ENCODE data around the gene ANKRD24.

DNA sequence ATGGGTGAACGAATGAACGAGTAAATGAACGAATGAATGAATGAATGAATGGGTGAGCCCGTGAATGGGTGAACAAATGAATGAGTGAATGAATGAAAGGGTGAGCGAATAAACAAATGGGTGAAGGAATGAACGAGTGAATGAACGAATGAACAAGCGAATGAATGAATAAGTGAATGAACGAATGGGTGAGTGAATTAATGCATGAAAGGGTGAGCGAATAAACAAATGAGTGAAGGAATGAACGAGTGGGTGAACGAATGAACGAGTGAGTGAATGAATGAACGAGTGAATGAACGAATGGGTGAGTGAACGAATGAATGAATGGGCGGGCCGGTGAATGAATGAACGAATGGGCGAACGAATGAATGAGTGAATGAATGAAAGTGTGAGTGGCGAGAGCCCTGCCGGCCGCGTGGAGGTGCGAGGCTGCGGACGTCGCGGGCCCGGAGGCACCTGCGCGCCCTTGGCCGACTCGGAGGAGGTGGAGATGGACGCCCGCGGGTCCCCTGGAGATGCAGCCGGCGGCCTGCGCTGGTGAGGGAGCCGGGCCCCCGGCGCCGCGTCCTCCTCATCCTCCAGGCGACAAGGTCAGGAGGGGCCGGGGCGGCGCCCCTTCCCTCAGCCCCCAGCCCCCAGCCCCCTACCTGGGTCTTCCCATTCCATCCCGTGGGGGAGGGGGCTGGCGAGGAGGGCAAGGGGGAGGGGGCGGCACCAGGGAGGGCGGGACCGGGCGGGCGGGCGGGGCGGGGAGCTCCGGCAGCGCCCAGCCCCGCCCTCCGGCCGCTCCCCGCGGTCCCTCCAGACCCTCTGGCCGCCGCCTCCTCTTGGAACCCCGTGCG is 15.4 kb downstream of the ANKRD24 start:
- TF ChIP-seq, protein P1, sequence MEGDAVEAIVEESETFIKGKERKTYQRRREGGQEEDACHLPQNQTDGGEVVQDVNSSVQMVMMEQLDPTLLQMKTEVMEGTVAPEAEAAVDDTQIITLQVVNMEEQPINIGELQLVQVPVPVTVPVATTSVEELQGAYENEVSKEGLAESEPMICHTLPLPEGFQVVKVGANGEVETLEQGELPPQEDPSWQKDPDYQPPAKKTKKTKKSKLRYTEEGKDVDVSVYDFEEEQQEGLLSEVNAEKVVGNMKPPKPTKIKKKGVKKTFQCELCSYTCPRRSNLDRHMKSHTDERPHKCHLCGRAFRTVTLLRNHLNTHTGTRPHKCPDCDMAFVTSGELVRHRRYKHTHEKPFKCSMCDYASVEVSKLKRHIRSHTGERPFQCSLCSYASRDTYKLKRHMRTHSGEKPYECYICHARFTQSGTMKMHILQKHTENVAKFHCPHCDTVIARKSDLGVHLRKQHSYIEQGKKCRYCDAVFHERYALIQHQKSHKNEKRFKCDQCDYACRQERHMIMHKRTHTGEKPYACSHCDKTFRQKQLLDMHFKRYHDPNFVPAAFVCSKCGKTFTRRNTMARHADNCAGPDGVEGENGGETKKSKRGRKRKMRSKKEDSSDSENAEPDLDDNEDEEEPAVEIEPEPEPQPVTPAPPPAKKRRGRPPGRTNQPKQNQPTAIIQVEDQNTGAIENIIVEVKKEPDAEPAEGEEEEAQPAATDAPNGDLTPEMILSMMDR (IDR thresholded peaks at IDR 0.05): no peak
- TF ChIP-seq POLR2A (IDR thresholded peaks at IDR 0.05): no peak
- TF ChIP-seq POLR2AphosphoS5 (IDR thresholded peaks at IDR 0.05): no peak
